Measurements from ENCODE around the gene GPR156.

DNA sequence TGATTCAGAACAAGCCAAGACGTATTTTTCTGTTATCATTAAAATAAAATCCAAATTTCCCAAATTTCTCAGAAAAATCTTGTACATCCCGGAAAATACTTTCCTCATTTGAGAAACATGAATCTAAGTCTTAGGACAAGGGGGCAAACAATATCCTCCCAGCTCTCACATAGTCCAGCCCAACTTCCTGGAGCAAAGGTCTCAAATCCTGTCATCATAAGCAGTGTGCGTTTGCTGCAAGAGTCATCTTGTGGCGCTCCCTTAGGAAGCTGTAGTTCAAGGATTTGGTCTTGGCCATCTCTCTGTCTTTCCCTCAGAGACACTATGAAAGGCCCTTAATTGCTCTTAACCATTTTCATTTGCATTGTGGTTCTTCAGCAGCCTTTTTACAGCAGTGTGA is 133.2 kb downstream of the GPR156 start:
- TF ChIP-seq ZNF350 (tag by site-specific recombination; IDR thresholded peaks at IDR 0.05) (no peak), ZNF19 (tag by site-specific recombination; IDR thresholded peaks at IDR 0.05; ENCODE audit: low read depth) (no peak), ZNF184 (tag by site-specific recombination; IDR thresholded peaks at IDR 0.05) (no peak), REST (tag by site-specific recombination; IDR thresholded peaks at IDR 0.05) (no peak), CTCF (tag by site-specific recombination; IDR thresholded peaks at IDR 0.05) (no peak), ZNF843 (tag by site-specific recombination; IDR thresholded peaks at IDR 0.05) (no peak), YY1 (tag by site-specific recombination; IDR thresholded peaks at IDR 0.05) (no peak), KLF10 (tag by site-specific recombination; IDR thresholded peaks at IDR 0.05) (no peak)
- TF ChIP-seq, protein P1, sequence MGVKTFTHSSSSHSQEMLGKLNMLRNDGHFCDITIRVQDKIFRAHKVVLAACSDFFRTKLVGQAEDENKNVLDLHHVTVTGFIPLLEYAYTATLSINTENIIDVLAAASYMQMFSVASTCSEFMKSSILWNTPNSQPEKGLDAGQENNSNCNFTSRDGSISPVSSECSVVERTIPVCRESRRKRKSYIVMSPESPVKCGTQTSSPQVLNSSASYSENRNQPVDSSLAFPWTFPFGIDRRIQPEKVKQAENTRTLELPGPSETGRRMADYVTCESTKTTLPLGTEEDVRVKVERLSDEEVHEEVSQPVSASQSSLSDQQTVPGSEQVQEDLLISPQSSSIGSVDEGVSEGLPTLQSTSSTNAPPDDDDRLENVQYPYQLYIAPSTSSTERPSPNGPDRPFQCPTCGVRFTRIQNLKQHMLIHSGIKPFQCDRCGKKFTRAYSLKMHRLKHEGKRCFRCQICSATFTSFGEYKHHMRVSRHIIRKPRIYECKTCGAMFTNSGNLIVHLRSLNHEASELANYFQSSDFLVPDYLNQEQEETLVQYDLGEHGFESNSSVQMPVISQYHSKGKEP (tag by site-specific recombination; IDR thresholded peaks at IDR 0.05), result no peak
